Activated naive CD4-positive, alpha-beta T cell treated with anti-CD3 and anti-CD28 coated beads, Interleukin-2, amount 50 U/mL, for 24 hours (primary cell): ENCODE results near the gene SINHCAF.
A peak's percentile ranks its signal among the peaks of the same experiment; 100 is the strongest.
"Not testable (repeated sequence)": the region's sequence is repeated elsewhere in the genome, so short reads cannot be mapped to it uniquely, and the experiment has no call there.

Experiments
- H3K27ac Mint-ChIP-seq: one replicate; pipeline ENCODE4 v1.8.0; 2021; ENCODE audit warnings: mild to moderate bottlenecking, mixed read lengths
- H3K27me3 Mint-ChIP-seq: one replicate; pipeline ENCODE4 v1.8.0; 2021; ENCODE audit warnings: mixed read lengths
- H3K36me3 Mint-ChIP-seq: one replicate; pipeline ENCODE4 v1.8.0; 2021; ENCODE audit warnings: mixed read lengths
- H3K4me1 Mint-ChIP-seq: one replicate; pipeline ENCODE4 v1.8.0; 2021; ENCODE audit warnings: mixed read lengths
- H3K4me3 Mint-ChIP-seq: one replicate; pipeline ENCODE4 v1.8.0; 2021; ENCODE audit warnings: mild to moderate bottlenecking, mixed read lengths
- H3K9me3 Mint-ChIP-seq: one replicate; pipeline ENCODE4 v1.8.0; 2021; ENCODE audit warnings: mixed read lengths

The SINHCAF gene, protein sequence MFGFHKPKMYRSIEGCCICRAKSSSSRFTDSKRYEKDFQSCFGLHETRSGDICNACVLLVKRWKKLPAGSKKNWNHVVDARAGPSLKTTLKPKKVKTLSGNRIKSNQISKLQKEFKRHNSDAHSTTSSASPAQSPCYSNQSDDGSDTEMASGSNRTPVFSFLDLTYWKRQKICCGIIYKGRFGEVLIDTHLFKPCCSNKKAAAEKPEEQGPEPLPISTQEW

DNA sequence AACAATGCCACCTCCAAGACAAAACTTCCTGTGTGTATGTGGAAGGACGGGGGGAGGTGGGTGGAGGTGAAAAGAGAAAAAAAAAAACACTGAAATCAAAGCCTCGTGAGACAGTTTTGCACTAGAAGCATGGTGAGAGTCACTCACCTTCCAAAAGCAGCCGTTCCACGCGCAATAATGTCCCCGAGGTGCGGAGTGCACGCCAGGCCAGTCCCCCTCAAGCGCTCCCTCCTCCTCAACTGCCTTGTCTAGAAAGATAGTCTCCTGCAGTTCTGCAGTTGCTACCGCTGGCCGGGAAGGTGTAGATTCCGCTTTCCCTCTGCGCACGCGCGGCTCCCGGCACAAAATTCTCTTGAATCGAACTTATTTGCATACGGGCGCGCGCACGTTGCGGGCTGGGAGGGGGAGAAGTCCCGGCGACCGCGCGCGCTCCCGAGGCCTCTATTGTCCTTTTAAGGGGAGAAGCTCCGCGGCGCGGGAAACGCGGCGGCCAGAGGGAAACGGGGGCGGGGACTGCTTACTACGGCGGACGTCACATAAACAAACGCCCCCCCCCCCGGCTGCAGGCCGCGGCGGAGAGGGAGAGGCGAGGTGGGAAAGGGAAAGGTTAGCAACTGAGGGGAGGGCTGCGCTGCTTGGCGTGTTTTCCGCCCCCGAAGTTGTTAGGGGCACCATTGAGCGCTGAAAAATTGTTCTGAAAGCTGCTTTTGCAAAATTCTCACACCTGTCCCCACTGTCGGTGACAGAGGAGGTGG, at the start of gene SINHCAF:
SINHCAF (minus strand) TSS at position 274 of the 755 bp plus-strand sequence. CDS start 27,946 bp downstream, outside the sequence.
- Mint-ChIP-seq H3K36me3 (peaks cover 6% of the 10 kb centered on the region), H3K9me3 (no peaks in the 10 kb centered on the region), H3K4me3 (peak within 1 kb of the TSS; percentile 97), H3K27ac (peak within 1 kb of the TSS; percentile 99), H3K4me1 (peaks cover 33% of the 10 kb centered on the region), H3K27me3 (no peaks in the 10 kb centered on the region)

GRCh38 chr12:31375422-31375821, 49.5 kb upstream of the SINHCAF start:
- not testable (repeated sequence) for H3K4me1 Mint-ChIP-seq, H3K36me3 Mint-ChIP-seq, H3K4me3 Mint-ChIP-seq, H3K27ac Mint-ChIP-seq, H3K9me3 Mint-ChIP-seq, H3K27me3 Mint-ChIP-seq

DNA sequence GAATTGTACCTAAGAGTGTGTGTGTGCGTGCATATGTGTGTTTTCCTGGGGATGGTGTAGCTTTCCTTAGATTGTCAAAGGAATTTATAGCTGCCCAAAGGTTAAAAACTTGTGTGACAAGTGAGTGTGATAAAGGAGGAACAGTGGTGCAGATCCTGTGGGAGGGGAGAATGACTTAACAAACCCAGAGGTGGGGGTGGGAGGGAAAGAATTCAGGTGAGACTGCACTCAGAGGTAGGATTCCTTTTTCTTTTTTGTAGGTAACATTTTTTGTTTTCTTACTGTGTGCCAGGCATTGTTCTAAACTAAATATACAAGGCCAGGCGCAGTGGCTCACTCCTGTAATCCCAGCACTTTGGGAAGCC, 45.3 kb upstream of the SINHCAF start:
- no peaks in the 10 kb centered on the region for H3K27me3 Mint-ChIP-seq
- H3K4me1 Mint-ChIP-seq, result no peaks in the 10 kb centered on the region
- H3K27ac Mint-ChIP-seq, result no peak overlapping the region
- H3K36me3 Mint-ChIP-seq, result no peaks in the 10 kb centered on the region
- H3K9me3 Mint-ChIP-seq, result no peaks in the 10 kb centered on the region
- no peak overlapping the region for H3K4me3 Mint-ChIP-seq

DNA sequence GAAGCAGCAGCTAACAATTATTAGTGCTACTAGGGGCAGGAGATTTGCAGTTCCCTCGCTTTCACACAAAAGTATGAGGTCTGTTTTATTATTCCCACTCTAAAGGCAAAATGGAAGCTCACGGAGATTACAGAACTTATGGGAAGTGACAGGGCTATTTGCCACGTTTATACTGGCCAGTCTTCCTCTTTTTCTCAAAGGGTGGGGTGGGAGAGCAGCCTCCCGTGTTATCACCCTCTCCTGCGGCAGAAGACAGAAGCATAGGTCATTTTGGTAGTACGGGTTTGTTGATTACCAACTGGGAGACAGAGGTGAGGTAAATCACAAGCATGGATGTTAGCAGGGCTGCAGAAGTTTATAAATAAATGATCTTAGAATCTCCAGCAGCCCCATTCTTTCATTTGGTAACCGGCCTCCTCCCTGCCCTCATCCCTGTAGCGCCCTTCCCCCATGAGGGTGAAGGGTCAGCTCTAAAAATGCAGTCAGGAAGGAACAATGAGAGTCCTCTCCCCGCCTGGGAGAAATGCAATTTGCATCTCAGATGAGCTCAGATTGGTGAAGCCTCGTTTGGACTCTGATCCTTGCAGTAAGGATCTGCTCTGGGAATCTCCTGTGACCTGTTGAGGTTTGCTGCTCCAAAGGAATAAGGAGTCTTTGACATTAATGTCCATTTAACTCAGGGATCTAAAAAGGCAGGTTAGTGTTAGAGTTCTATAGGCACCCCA, 44.7 kb upstream of the SINHCAF start:
- Mint-ChIP-seq H3K4me3 (no peak overlapping the region), H3K36me3 (no peaks in the 10 kb centered on the region), H3K27me3 (no peaks in the 10 kb centered on the region), H3K9me3 (no peaks in the 10 kb centered on the region), H3K4me1 (no peaks in the 10 kb centered on the region), H3K27ac (no peak overlapping the region)

- no peaks in the 10 kb centered on the region for H3K27me3 Mint-ChIP-seq
- H3K9me3 Mint-ChIP-seq, result no peaks in the 10 kb centered on the region
- H3K36me3 Mint-ChIP-seq, result no peaks in the 10 kb centered on the region
- H3K4me1 Mint-ChIP-seq, result no peaks in the 10 kb centered on the region
- no peak overlapping the region for H3K27ac Mint-ChIP-seq
- H3K4me3 Mint-ChIP-seq, result no peak overlapping the region
These were observed 44.0 kb upstream of the SINHCAF start for GRCh38 chr12:31369712-31370521.

DNA sequence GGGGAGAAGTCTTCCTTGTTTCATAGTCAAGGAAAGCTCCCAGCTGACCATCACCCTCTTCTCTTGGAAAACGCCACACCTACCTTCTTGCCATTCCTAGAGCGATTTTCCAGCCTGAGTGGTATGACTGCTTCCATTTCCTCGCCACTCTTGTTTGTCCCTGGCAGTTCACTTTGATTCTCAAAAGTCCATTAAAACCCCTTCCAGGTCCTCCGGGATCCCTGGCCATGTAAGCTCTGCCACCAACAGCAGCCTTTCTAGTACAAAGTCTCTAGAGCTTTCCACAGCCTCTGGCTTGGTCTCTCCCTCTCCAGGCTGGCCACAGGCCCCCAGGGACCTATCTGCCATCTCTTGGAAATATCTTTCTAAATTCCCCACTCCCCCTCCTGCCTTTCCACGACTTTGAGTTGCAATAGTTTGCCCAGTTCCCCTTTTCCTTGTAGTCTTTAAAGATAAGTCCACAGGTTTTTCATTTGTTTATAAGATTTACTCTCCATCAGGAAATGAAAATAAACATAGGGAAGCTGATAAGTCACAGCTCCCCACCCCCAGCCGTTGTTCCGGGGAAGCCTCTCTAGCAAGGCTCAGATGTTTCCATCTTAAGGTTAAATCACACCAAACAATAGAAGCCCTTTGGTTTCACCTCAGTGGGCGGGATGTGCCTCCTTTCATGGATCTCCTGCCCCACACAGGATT, 42.9 kb upstream of the SINHCAF start:
- Mint-ChIP-seq H3K27me3 (no peaks in the 10 kb centered on the region), H3K4me1 (no peaks in the 10 kb centered on the region), H3K36me3 (no peaks in the 10 kb centered on the region), H3K4me3 (no peak overlapping the region), H3K27ac (no peak overlapping the region), H3K9me3 (no peaks in the 10 kb centered on the region)

GRCh38 chr12:31366104-31366621, 40.2 kb upstream of the SINHCAF start:
- H3K9me3 Mint-ChIP-seq, result no peaks in the 10 kb centered on the region
- no peaks in the 10 kb centered on the region for H3K27me3 Mint-ChIP-seq
- no peak overlapping the region for H3K27ac Mint-ChIP-seq
- H3K4me1 Mint-ChIP-seq, result peaks cover 18% of the 10 kb centered on the region
- H3K36me3 Mint-ChIP-seq, result no peaks in the 10 kb centered on the region
- H3K4me3 Mint-ChIP-seq, result no peak overlapping the region

DNA sequence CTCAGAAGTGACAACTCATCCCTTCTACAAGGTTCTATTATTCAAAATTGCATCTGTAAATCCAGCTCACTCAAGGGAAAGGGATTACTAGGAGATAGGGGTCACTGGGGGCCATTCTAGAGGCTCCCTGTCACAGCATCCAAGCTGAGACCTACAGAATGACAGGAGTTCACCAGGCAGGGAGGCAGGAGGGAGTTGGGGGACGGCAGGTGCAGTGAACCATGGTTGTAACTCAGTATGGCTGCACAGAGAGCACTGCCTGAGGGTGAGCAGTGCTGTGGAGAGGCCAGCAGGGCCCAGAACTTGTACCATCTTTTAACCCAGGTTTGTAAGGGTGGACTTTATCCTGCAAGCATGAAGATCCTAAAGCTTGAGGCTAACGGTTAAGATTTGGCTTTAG, 37.9 kb upstream of the SINHCAF start:
- peaks cover 18% of the 10 kb centered on the region for H3K4me1 Mint-ChIP-seq
- no peaks in the 10 kb centered on the region for H3K27me3 Mint-ChIP-seq
- H3K36me3 Mint-ChIP-seq, result no peaks in the 10 kb centered on the region
- H3K4me3 Mint-ChIP-seq, result no peak overlapping the region
- no peaks in the 10 kb centered on the region for H3K9me3 Mint-ChIP-seq
- no peak overlapping the region for H3K27ac Mint-ChIP-seq

DNA sequence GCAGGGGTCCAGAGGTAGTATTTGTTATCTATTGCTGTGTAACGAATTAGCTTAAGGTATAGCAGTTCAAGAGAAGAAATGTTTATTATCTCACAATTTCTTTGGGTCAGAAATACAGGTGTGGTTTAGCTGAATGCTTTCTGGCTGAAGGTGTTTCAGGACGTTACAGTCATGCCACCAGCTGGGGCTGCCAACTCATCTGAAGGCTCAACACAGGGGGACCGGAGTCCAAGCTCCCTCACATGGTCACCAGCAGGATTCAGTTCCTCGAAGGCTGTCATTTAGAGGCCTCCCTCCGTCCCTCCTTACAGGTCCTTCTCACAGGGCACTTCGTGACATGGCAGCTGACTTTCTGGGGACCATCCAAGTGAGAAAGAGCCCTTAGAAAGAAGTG, 37.5 kb upstream of the SINHCAF start:
- no peaks in the 10 kb centered on the region for H3K27me3 Mint-ChIP-seq
- no peak overlapping the region for H3K27ac Mint-ChIP-seq
- no peak overlapping the region for H3K4me3 Mint-ChIP-seq

DNA sequence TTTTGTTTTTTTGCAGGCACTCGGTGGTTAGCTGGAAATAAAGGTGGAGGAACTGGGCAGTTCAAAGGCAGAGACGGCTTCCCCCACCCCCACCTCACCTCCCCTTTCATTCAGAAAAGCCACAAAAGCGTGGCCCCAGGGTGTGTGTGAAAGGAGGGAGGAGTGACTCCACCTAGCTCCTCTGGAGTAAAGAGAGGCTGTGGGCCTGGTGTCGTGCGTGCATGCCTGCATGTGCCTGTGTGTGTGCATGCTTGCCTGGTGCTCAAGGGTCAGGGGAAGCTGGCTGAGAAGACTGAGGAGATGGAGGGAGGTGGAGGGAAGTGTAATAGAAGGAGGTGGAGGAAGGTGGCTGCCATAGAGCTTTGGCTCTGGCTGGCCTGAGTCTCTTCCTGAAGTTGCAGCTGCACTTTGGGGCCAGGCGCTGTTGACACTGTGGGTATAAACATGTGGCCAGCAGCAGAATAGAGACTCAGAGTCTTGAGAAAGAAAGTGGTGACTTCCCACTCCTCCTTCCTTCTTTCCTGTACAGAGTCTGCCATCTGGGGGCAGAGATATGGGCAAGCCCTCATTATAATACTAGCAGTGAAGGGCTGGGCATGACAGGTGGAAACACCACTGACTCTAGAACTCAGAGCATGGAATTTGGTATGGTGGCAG, 36.9 kb upstream of the SINHCAF start:
- H3K27me3 Mint-ChIP-seq, result no peaks in the 10 kb centered on the region
- H3K9me3 Mint-ChIP-seq, result no peaks in the 10 kb centered on the region
- H3K4me1 Mint-ChIP-seq, result peaks cover 18% of the 10 kb centered on the region
- peak overlapping the region; percentile 2 for H3K4me3 Mint-ChIP-seq
- no peak overlapping the region for H3K27ac Mint-ChIP-seq
- no peaks in the 10 kb centered on the region for H3K36me3 Mint-ChIP-seq

More for the DNA sequence above, 37.5 kb upstream of the SINHCAF start:
- Mint-ChIP-seq H3K36me3 (no peaks in the 10 kb centered on the region), H3K4me1 (peaks cover 18% of the 10 kb centered on the region), H3K9me3 (no peaks in the 10 kb centered on the region)

GRCh38 chr12:31362115-31362758, 36.3 kb upstream of the SINHCAF start:
- Mint-ChIP-seq H3K36me3 (no peaks in the 10 kb centered on the region), H3K4me1 (peaks cover 18% of the 10 kb centered on the region), H3K4me3 (peak overlapping the region; percentile 2), H3K27ac (no peak overlapping the region), H3K27me3 (no peaks in the 10 kb centered on the region), H3K9me3 (no peaks in the 10 kb centered on the region)

DNA sequence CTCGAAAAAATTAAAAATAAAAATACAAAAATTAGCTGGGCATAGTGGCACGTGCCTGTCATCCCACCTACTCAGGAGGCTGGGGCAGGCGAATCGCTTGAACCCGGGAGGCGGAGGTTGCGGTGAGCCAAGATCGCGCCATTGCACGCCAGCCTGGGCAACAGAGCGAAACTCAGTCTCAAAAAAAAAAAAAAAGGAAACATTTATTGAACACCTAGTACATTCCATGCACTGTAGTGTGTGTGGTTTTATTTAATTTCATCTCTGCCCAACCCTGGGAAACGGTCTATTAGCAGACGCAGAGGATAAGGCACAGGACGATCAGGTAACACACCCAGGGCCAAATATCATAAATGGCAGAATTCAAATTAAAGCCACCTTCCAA, 35.8 kb upstream of the SINHCAF start:
- Mint-ChIP-seq H3K36me3 (no peaks in the 10 kb centered on the region), H3K4me3 (no peak overlapping the region), H3K9me3 (no peaks in the 10 kb centered on the region), H3K27me3 (no peaks in the 10 kb centered on the region), H3K27ac (no peak overlapping the region), H3K4me1 (peaks cover 18% of the 10 kb centered on the region)

DNA sequence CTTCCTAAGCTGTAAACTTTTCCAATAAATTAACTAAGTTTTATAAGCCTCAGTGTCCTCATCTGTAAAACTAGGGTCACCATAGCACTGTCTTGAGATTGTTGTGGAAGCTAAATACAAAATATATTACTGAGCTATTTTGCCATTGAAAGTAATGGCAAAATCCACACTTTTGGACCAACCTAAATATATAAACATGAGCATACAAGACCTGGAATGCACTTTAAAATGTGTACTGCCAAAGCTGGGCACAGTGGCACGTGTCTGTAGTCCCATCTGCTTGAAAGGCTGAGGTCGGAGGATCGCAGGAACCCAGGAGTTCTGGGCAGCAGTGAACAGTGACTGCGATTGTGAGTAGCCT, 29.8 kb upstream of the SINHCAF start:
- Mint-ChIP-seq H3K4me1 (no peaks in the 10 kb centered on the region), H3K9me3 (no peaks in the 10 kb centered on the region), H3K4me3 (no peak overlapping the region), H3K27ac (no peak overlapping the region), H3K27me3 (no peaks in the 10 kb centered on the region), H3K36me3 (no peaks in the 10 kb centered on the region)
